ENCODE data around the gene MAEA.

- TF ChIP-seq EZH2phosphoT487 (IDR thresholded peaks at IDR 0.05; ENCODE audit: borderline replicate concordance, low read length) (no peak), CTCF (IDR thresholded peaks at IDR 0.05; ENCODE audit: low read depth, low read length, poor library complexity, severe bottlenecking) (no peak)
Measured at GRCh38 chr4:1375761-1376322, 86.2 kb downstream of the MAEA start.

All from DOHH2 (cell line).